Upper lobe of left lung (tissue), 6 donors: ENCODE data around the gene ZNF585A. TPM values are rescaled to one million over a fixed set of nuclear protein-coding genes. Genes with fewer than 3 reads are reported as not detected.

Source experiments
- ATAC-seq, 2 donors: fragments of 200-7000 bp; cut with Tn5 transposase; one replicate each; pipeline ENCODE4 v1.9.1; 2022; ENCODE audit warnings: mild to moderate bottlenecking in 2 of 2, moderate library complexity in 2 of 2; ENCODE audit not compliant: low FRiP score in 2 of 2
- DNase-seq, 2 donors: peaks; one replicate each; pipeline ENCODE4 v3.0.0-alpha.2; 2019 to 2020
- H3K27ac ChIP-seq, 4 donors: fragments of 200-600 bp; sonication (generic); one replicate each; pipeline ENCODE4 v1.5.1; 2016 to 2019
- H3K27me3 ChIP-seq, 4 donors: fragments of 200-600 bp; sonication (generic); one replicate each; pipeline ENCODE4 v1.5.1; 2017 to 2019
- H3K36me3 ChIP-seq, 4 donors: fragments of 200-600 bp; sonication (generic); one replicate each; pipeline ENCODE4 v1.5.1; 2016 to 2019
- H3K4me1 ChIP-seq, 4 donors: fragments of 200-600 bp; sonication (generic); one replicate each; pipeline ENCODE4 v1.5.1; 2018 to 2019
- H3K4me3 ChIP-seq, 4 donors: fragments of 200-600 bp; sonication (generic); one replicate each; pipeline ENCODE4 v1.5.1; 2017 to 2019; ENCODE audit warnings: mild to moderate bottlenecking in 2 of 4, moderate library complexity in 1 of 4
- H3K9me3 ChIP-seq, 4 donors: fragments of 200-600 bp; sonication (generic); one replicate each; pipeline ENCODE4 v1.5.1; 2018 to 2019
- CTCF ChIP-seq, 6 experiments: fragments of 450-650 bp in 4 of 6; fragments of 200-600 bp in 2 of 6; sonication (generic) in 2 of 6; IDR thresholded peaks; one replicate each; pipeline ENCODE4 v1.5.1; 2016 to 2019; ENCODE audit warnings: antibody characterized with exemption in 6 of 6
- EP300 ChIP-seq, 4 donors: sonication (generic); formaldehyde crosslinking; IDR thresholded peaks; one replicate each; pipeline ENCODE4 v1.5.1; 2017; ENCODE audit warnings: antibody characterized with exemption in 4 of 4, control low read depth in 2 of 4
- POLR2A ChIP-seq, 4 donors: fragments of 450-650 bp; IDR thresholded peaks; one replicate each; pipeline ENCODE4 v1.5.1; 2016 to 2017; ENCODE audit warnings: antibody characterized with exemption in 4 of 4, mild to moderate bottlenecking in 2 of 4
- POLR2AphosphoS5 ChIP-seq, 2 donors: sonication (generic); formaldehyde crosslinking; IDR thresholded peaks; one replicate each; pipeline ENCODE4 v1.5.1; 2017; ENCODE audit warnings: antibody characterized with exemption in 2 of 2
- WGBS, 2 donors: methylation state at CpG; one replicate each; pipeline ENCODE4 v1.1.5; 2017 to 2018; 5-methylcytosine and 5-hydroxymethylcytosine counted together
- total RNA-seq, 6 donors: library from RNA; depleted of rRNA in 4 of 6; stranded (reverse); fragments of >200 nt in 4 of 6; gene quantifications; one replicate each; pipeline versions ENCODE4 v1.1.0 to v1.2.1, GENCODE V29; 2016 to 2021
- donor health status: DM: no; HTN: no; CAD: no; lungs with moderate emphysema.
- donor health status: DM: no; HTN: yes; CAD: no; lungs with severe emphysema.

ZNF585A gene
- total RNA-seq, result 10 to 100 TPM in 1 of 6 donors, 1 to 10 TPM in 5; 2.8 to 10.9 (median 6.8) TPM

- DNase-seq (peak; percentile 59 to 96), ATAC-seq (peak; percentile 99 to 100)
- H3K27ac ChIP-seq, result peak within 1 kb of the TSS; percentile 54 to 85 (median 78)
- peak within 1 kb of the TSS; percentile 58 to 82 (median 73) for H3K4me3 ChIP-seq
- WGBS, 2 donors, result 5 to 6% methylated on average over 30 of the region's 30 CpGs
- TF ChIP-seq EP300 (IDR thresholded peaks at IDR 0.05) (no peak), POLR2A (IDR thresholded peaks at IDR 0.05) (peak in 1 of 4 donors; percentile 50), POLR2AphosphoS5 (IDR thresholded peaks at IDR 0.05) (peak; percentile 64 to 70), CTCF (IDR thresholded peaks at IDR 0.05) (peak in 1 of 6 experiments; percentile 20)
- H3K9me3 ChIP-seq, result peaks cover 4 to 23% (median 20%) of the 10 kb centered on the region in 4 donors
- no peaks in the 10 kb centered on the region for H3K27me3 ChIP-seq
- H3K36me3 ChIP-seq, result peaks cover 3 to 26% (median 21%) of the 10 kb centered on the region in 4 donors
- H3K4me1 ChIP-seq, result peaks cover 8 to 12% (median 10%) of the 10 kb centered on the region in 4 donors
These were observed at the start of gene ZNF585A for GRCh38 chr19:37172368-37173366. ZNF585A (minus strand) TSS chr19:37172695; CDS start chr19:37169910, 2,785 bp downstream.

DNA sequence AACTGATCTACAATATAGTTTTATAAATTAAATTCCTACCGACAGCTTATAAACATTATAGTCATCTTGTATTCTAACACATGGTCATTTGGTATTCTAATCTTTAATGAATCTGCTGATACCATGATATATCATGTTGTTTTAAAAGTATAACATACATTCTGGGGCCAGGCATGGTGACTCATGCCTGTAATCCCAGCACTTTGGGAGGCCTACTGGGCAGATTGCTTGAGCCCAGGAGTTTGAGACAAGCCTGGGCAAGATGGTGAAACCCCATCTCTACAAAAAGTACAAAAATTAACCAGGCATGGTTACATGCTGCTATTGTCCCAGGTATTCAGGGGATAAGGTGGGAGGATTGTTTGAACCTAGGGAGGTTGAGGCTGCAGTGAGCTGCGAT lies 48.6 kb upstream of the ZNF585A start:
- WGBS, 2 donors, result 95% methylated on average over 2 of the region's 2 CpGs
- ATAC-seq, result no peak
- peaks cover 0 to 31% (median 16%) of the 10 kb centered on the region in 4 donors for H3K9me3 ChIP-seq
- peaks cover 5 to 17% (median 9%) of the 10 kb centered on the region in 4 donors for H3K4me1 ChIP-seq
- H3K4me3 ChIP-seq, result no peak overlapping the region
- no peak for DNase-seq
- TF ChIP-seq CTCF (IDR thresholded peaks at IDR 0.05) (no peak), POLR2A (IDR thresholded peaks at IDR 0.05) (no peak), POLR2AphosphoS5 (IDR thresholded peaks at IDR 0.05) (no peak), EP300 (IDR thresholded peaks at IDR 0.05) (no peak)
- peaks cover 12 to 44% (median 13%) of the 10 kb centered on the region in 4 donors for H3K36me3 ChIP-seq
- H3K27me3 ChIP-seq, result no peaks in the 10 kb centered on the region
- no peak overlapping the region for H3K27ac ChIP-seq

DNA sequence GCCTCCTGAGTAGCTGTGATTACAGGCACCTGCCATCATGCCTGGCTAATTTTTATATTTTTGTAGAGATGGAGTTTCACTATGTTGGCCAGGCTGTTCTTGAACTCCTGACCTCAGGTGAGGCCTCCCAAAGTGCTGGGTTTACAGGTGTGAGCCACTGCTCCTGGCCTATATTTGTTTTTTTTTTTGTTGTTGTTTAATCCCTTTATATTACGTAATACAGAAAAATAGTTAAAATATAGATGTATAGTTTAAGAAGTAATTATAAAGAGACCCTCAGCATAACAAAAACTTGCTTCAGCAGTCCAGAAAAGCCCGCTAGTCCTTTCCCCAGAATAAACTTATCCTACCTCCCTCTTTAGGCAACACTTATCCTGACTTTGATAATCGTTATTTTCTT lies 47.9 kb upstream of the ZNF585A start:
- 94 to 95% methylated on average over 3 of the region's 3 CpGs for WGBS, 2 donors
- peaks cover 5 to 17% (median 9%) of the 10 kb centered on the region in 4 donors for H3K4me1 ChIP-seq
- peaks cover 6 to 36% (median 7%) of the 10 kb centered on the region in 4 donors for H3K36me3 ChIP-seq
- DNase-seq, result no peak
- ATAC-seq, result no peak
- no peak overlapping the region for H3K27ac ChIP-seq
- no peak overlapping the region for H3K4me3 ChIP-seq
- TF ChIP-seq POLR2A (IDR thresholded peaks at IDR 0.05), result no peak
- no peak for TF ChIP-seq CTCF (IDR thresholded peaks at IDR 0.05)
- no peak for TF ChIP-seq EP300 (IDR thresholded peaks at IDR 0.05)
- H3K27me3 ChIP-seq, result no peaks in the 10 kb centered on the region
- H3K9me3 ChIP-seq, result peaks cover 0 to 24% (median 14%) of the 10 kb centered on the region in 4 donors

DNA sequence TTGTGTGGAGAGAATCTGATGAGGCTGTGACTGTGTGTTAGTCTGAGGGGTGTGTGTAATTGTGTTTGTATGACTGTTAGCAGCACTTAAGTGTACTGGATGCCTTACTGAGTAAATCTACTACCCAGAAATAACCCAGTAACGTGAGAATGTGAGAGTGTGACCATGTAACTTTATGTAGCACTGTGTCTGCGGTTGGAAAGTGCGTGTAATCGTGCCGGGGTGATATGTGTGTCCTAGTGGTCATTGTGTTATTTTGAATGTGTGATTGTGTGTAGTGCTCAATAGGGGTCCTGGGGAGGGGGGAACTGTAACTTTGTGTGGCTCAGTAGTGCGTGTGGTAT lies 46.1 kb upstream of the ZNF585A start:
- Histone ChIP-seq H3K4me3 (peak overlapping the region; percentile 55 to 89 (median 73)), H3K9me3 (peaks cover 0 to 11% (median 6%) of the 10 kb centered on the region in 4 donors), H3K4me1 (peaks cover 5 to 17% (median 9%) of the 10 kb centered on the region in 4 donors), H3K27me3 (no peaks in the 10 kb centered on the region), H3K27ac (peak overlapping the region; percentile 78 to 96 (median 87)), H3K36me3 (peaks cover 0 to 27% (median 0%) of the 10 kb centered on the region in 4 donors)
- DNase-seq, result no peak
- ATAC-seq, result no peak
- WGBS, 2 donors, result 30 to 31% methylated on average over 6 of the region's 6 CpGs
- no peak for TF ChIP-seq EP300 (IDR thresholded peaks at IDR 0.05)
- TF ChIP-seq POLR2AphosphoS5 (IDR thresholded peaks at IDR 0.05), result no peak
- no peak for TF ChIP-seq POLR2A (IDR thresholded peaks at IDR 0.05)
- no peak for TF ChIP-seq CTCF (IDR thresholded peaks at IDR 0.05)
